ENCODE results near the gene FBN2. TPM values are rescaled to one million over a fixed set of nuclear protein-coding genes. Genes with fewer than 3 reads are reported as not detected.

The FBN2 gene
- polyA plus RNA-seq, 1 donor from 2014 or later: 1.6 TPM

- Histone ChIP-seq H3K36me3 (ENCODE audit: insufficient read depth, low read length) (no peaks in the 10 kb centered on the region), H2AFZ (ENCODE audit: low read depth, low read length) (no peak overlapping the region), H3K9me2 (ENCODE audit: insufficient read depth, low read length) (no peaks in the 10 kb centered on the region), H3K79me2 (replicated peaks; ENCODE audit: insufficient read depth, low read length) (no peaks in the 10 kb centered on the region), H4K20me1 (ENCODE audit: insufficient read depth) (no peaks in the 10 kb centered on the region), H3K9ac (ENCODE audit: low read length) (no peak overlapping the region), H3K4me3 (ENCODE audit: low read length) (no peak overlapping the region), H3K9me3 (ENCODE audit: low read length) (no peaks in the 10 kb centered on the region), H3K27me3 (ENCODE audit: insufficient read depth, low read depth, low read length) (no peaks in the 10 kb centered on the region), H3F3A (ENCODE audit: insufficient read depth, low read length, poor library complexity, severe bottlenecking) (no peaks in the 10 kb centered on the region), H3K4me2 (ENCODE audit: low read length) (no peak overlapping the region), H3K27ac (ENCODE audit: low read length) (no peak overlapping the region)
- TF ChIP-seq CTCF (IDR thresholded peaks at IDR 0.05; ENCODE audit: poor library complexity, severe bottlenecking) (no peak), RAD21 (conservative IDR thresholded peaks at IDR 0.05) (no peak), EP300 (conservative IDR thresholded peaks at IDR 0.05; ENCODE audit: poor library complexity, severe bottlenecking) (no peak), TAF1 (IDR thresholded peaks at IDR 0.05; ENCODE audit: low read depth) (no peak), REST (IDR thresholded peaks at IDR 0.05; ENCODE audit: borderline replicate concordance) (no peak), POLR2AphosphoS5 (IDR thresholded peaks at IDR 0.05) (no peak), SMC3 (conservative IDR thresholded peaks at IDR 0.05; ENCODE audit: poor library complexity) (no peak), EZH2 (IDR thresholded peaks at IDR 0.05; ENCODE audit: borderline replicate concordance, insufficient read depth, low read length, poor library complexity, severe bottlenecking) (no peak)
These were observed 138.9 kb downstream of the FBN2 start for GRCh38 chr5:128399111-128399510.

- no peaks in the 10 kb centered on the region for H3K36me3 ChIP-seq (ENCODE audit: insufficient read depth, low read length)
- TF ChIP-seq CTCF (IDR thresholded peaks at IDR 0.05; ENCODE audit: poor library complexity, severe bottlenecking) (no peak), EZH2 (IDR thresholded peaks at IDR 0.05; ENCODE audit: borderline replicate concordance, insufficient read depth, low read length, poor library complexity, severe bottlenecking) (no peak), MXI1 (conservative IDR thresholded peaks at IDR 0.05; ENCODE audit: poor library complexity, severe bottlenecking) (no peak), REST (IDR thresholded peaks at IDR 0.05; ENCODE audit: borderline replicate concordance) (no peak), TAF1 (IDR thresholded peaks at IDR 0.05; ENCODE audit: low read depth) (no peak), RAD21 (conservative IDR thresholded peaks at IDR 0.05) (no peak), EP300 (conservative IDR thresholded peaks at IDR 0.05; ENCODE audit: poor library complexity, severe bottlenecking) (no peak), SMC3 (conservative IDR thresholded peaks at IDR 0.05; ENCODE audit: poor library complexity) (no peak)
- no peaks in the 10 kb centered on the region for H3K9me3 ChIP-seq (ENCODE audit: low read length)
These were observed 140.2 kb downstream of the FBN2 start for GRCh38 chr5:128397876-128398275.

More at GRCh38 chr5:128397876-128398275, 140.2 kb downstream of the FBN2 start:
- Histone ChIP-seq H3K4me3 (ENCODE audit: low read length) (no peak overlapping the region), H3K4me2 (ENCODE audit: low read length) (no peak overlapping the region), H3K9me2 (ENCODE audit: insufficient read depth, low read length) (no peaks in the 10 kb centered on the region), H2AFZ (ENCODE audit: low read depth, low read length) (no peak overlapping the region), H3K9ac (ENCODE audit: low read length) (no peak overlapping the region), H3K79me2 (replicated peaks; ENCODE audit: insufficient read depth, low read length) (no peaks in the 10 kb centered on the region), H3K27me3 (ENCODE audit: insufficient read depth, low read depth, low read length) (no peaks in the 10 kb centered on the region), H4K20me1 (ENCODE audit: insufficient read depth) (no peaks in the 10 kb centered on the region), H3F3A (ENCODE audit: insufficient read depth, low read length, poor library complexity, severe bottlenecking) (no peaks in the 10 kb centered on the region), H3K27ac (ENCODE audit: low read length) (no peak overlapping the region)
